Thyroid gland (tissue), 4 donors: ENCODE data around the gene OGG1.

Experiments
- CTCF ChIP-seq, 6 experiments: fragments of 200-600 bp in 3 of 6; fragments of 450-650 bp in 3 of 6; sonication (generic) in 3 of 6; IDR thresholded peaks; one replicate each; pipeline ENCODE4 v1.5.1; 2016 to 2019; ENCODE audit warnings: antibody characterized with exemption in 6 of 6, mild to moderate bottlenecking in 2 of 6, inconsistent platforms in 1 of 6, moderate library complexity in 1 of 6
- POLR2A ChIP-seq, 2 donors: fragments of 450-650 bp; IDR thresholded peaks; one replicate each; pipeline ENCODE4 v1.6.1; 2017; ENCODE audit warnings: antibody characterized with exemption in 2 of 2, mild to moderate bottlenecking in 2 of 2, moderate library complexity in 1 of 2

DNA sequence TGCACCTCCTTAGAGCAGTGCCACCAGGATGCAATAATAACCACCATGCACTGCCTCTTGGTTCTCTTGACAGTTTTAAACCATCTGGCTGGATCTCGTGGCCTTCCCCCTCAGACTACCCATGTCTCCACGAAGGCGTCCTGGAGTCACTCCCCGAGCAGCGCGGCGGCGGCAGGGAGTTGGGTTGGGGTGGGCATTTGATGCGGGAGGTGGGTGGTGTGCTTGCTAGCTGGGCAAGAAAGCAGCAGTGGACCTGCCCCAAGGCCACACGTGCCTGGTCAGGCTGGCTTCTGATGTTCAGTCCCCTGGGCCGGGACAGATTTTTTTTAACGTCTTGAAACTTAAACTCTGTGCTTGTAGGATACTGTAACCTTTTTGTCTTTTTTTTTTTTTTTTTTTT is 56.4 kb downstream of the OGG1 start:
- TF ChIP-seq CTCF (IDR thresholded peaks at IDR 0.05) (no peak), POLR2A (IDR thresholded peaks at IDR 0.05) (no peak)
